SHP77 treated with DMSO at 0.1 percent for 48 hours (cell line): Measurements from ENCODE around the gene MEIOSIN.
A peak's percentile ranks its signal among the peaks of the same experiment; 100 is the strongest.

Source experiments
- DNase-seq: peaks from one replicate; lab custom pipeline; 2025; lab: John Stamatoyannopoulos, UW

MEIOSIN gene

GRCh38 chr19:45765702-45766295 is 32.6 kb downstream of the MEIOSIN start:
- no peak for DNase-seq

GRCh38 chr19:45766296-45766868 is 33.1 kb downstream of the MEIOSIN start:
- DNase-seq: no peak

GRCh38 chr19:45766869-45767346 is 33.7 kb downstream of the MEIOSIN start:
- DNase-seq: no peak

GRCh38 chr19:45767410-45767880 is 34.2 kb downstream of the MEIOSIN start:
- DNase-seq: no peak

- no peak for DNase-seq
These were observed 34.8 kb downstream of the MEIOSIN start for GRCh38 chr19:45767881-45768654.

GRCh38 chr19:45768655-45768983 is 35.4 kb downstream of the MEIOSIN start:
- DNase-seq: no peak

GRCh38 chr19:45768984-45769782 is 35.9 kb downstream of the MEIOSIN start, which contains the start of gene SIX5:
Gene SIX5, minus strand, starts transcription at chr19:45769252. Its CDS starts 408 bp downstream, at chr19:45768844.
- peak; percentile 83 for DNase-seq

GRCh38 chr19:45769821-45770191 is 36.6 kb downstream of the MEIOSIN start:
- no peak for DNase-seq

GRCh38 chr19:45770192-45771101 is 37.2 kb downstream of the MEIOSIN start:
- DNase-seq: peak; percentile 95

GRCh38 chr19:45771311-45771933 is 38.2 kb downstream of the MEIOSIN start:
- DNase-seq: no peak

GRCh38 chr19:45772130-45772840 is 39.0 kb downstream of the MEIOSIN start:
- no peak for DNase-seq

GRCh38 chr19:45772912-45773311 is 39.7 kb downstream of the MEIOSIN start:
- DNase-seq: no peak

- no peak for DNase-seq
These were observed 40.1 kb downstream of the MEIOSIN start for GRCh38 chr19:45773384-45773783.

- DNase-seq: no peak
These were observed 41.5 kb downstream of the MEIOSIN start for GRCh38 chr19:45774765-45775164.

- no peak for DNase-seq
These were observed 44.2 kb downstream of the MEIOSIN start for GRCh38 chr19:45777395-45777961.

- no peak for DNase-seq
These were observed 44.9 kb downstream of the MEIOSIN start for GRCh38 chr19:45778010-45778661.

- no peak for DNase-seq
These were observed 46.2 kb downstream of the MEIOSIN start for GRCh38 chr19:45779231-45780145.

- no peak for DNase-seq
These were observed 46.9 kb downstream of the MEIOSIN start for GRCh38 chr19:45780146-45780447.
